OCI-LY7 (cell line): ENCODE results near the gene DENND1A. TPM values are rescaled to one million over a fixed set of nuclear protein-coding genes. Genes with fewer than 3 reads are reported as not detected.

Experiments
- BruUV-seq: library from RNA; stranded (reverse); fragments of 400-500 nt; replicated peaks from 2 replicates; lab custom pipeline; 2021; lab: Mats Ljungman, UMichigan
- CTCF ChIA-PET: fragments of 300-600 bp; sonication (Branson Sonifier 250); formaldehyde crosslinking; loops from one replicate; lab custom pipeline; 2022; ENCODE audit warnings: antibody characterized with exemption; ENCODE audit not compliant: unreplicated experiment; lab: Charles Lee
- POLR2A ChIA-PET: fragments of 300-600 bp; sonication (Branson Sonifier 250); formaldehyde crosslinking; loops from one replicate; lab custom pipeline; 2022; ENCODE audit warnings: antibody characterized with exemption; lab: Charles Lee
- DNase-seq: peaks from one replicate; pipeline ENCODE4 v3.0.0-alpha.2; 2015; ENCODE audit warnings: low spot score
- H2AFZ ChIP-seq: fragments of 200-600 bp; sonication (generic), shearing (Covaris generic); 2 replicates; pipeline ENCODE4 v1.6.1; 2014; ENCODE audit warnings: mild to moderate bottlenecking, antibody characterized with exemption, low read length, moderate library complexity
- H3K27ac ChIP-seq: fragments of 200-600 bp; sonication (generic); 2 replicates; pipeline ENCODE4 v1.5.1; 2014; ENCODE audit warnings: mixed run types, low read depth, mild to moderate bottlenecking, moderate library complexity, low read length, inconsistent platforms; ENCODE audit not compliant: poor library complexity, severe bottlenecking
- H3K36me3 ChIP-seq: fragments of 200-600 bp; sonication (generic); 2 replicates; pipeline ENCODE4 v1.6.1; 2014; ENCODE audit warnings: mild to moderate bottlenecking, antibody characterized with exemption, low read length, moderate library complexity, mixed read lengths; ENCODE audit not compliant: insufficient read depth
- H3K4me1 ChIP-seq: fragments of 200-600 bp; sonication (generic); 2 replicates; pipeline ENCODE4 v1.5.1; 2014; ENCODE audit warnings: mild to moderate bottlenecking, low read length; ENCODE audit not compliant: insufficient read depth, poor library complexity, severe bottlenecking
- H3K4me2 ChIP-seq: fragments of 200-600 bp; sonication (generic); 2 replicates; pipeline ENCODE4 v1.6.1; 2014; ENCODE audit warnings: mild to moderate bottlenecking, low read length
- H3K4me3 ChIP-seq: fragments of 200-600 bp; sonication (generic); 2 replicates; pipeline ENCODE4 v1.5.1; 2014; ENCODE audit warnings: mild to moderate bottlenecking, low read depth, low read length; ENCODE audit not compliant: poor library complexity, severe bottlenecking
- H3K79me2 ChIP-seq: fragments of 200-600 bp; sonication (generic); 2 replicates; pipeline ENCODE4 v1.6.1; 2016; ENCODE audit warnings: low read depth, mild to moderate bottlenecking, low read length, moderate library complexity, mixed read lengths; ENCODE audit not compliant: insufficient read depth
- H3K9me2 ChIP-seq: fragments of 200-600 bp; sonication (generic); 2 replicates; pipeline ENCODE4 v1.6.1; 2016; ENCODE audit warnings: mild to moderate bottlenecking, low read length, mixed read lengths; ENCODE audit not compliant: insufficient read depth
- H3K9me3 ChIP-seq: fragments of 200-600 bp; sonication (generic); 2 replicates; pipeline ENCODE4 v1.6.1; 2014; ENCODE audit warnings: mild to moderate bottlenecking, mixed run types, low read length, mixed read lengths
- H4K20me1 ChIP-seq: fragments of 200-600 bp; sonication (generic); 2 replicates; pipeline ENCODE4 v1.6.1; 2014; ENCODE audit warnings: mild to moderate bottlenecking, antibody characterized with exemption, low read length, moderate library complexity, mixed read lengths; ENCODE audit not compliant: insufficient read depth
- CTCF ChIP-seq: fragments of 200-600 bp; sonication (generic); conservative IDR thresholded peaks from 2 replicates; pipeline ENCODE4 v1.5.1; 2014; ENCODE audit warnings: mild to moderate bottlenecking, antibody characterized with exemption, low read length, moderate library complexity, mixed read lengths
- EZH2phosphoT487 ChIP-seq: fragments of 200-600 bp; sonication (generic); IDR thresholded peaks from 2 replicates; pipeline ENCODE4 v1.6.1; 2018; ENCODE audit warnings: low read depth, borderline replicate concordance, mild to moderate bottlenecking, mixed run types, antibody characterized with exemption, low read length, moderate library complexity, mixed read lengths
- intact Hi-C: fragments of 100-400 bp; cut with micrococcal nuclease; formaldehyde crosslinking; loops from one replicate; pipeline ENCODE4 v1.10.0; 2022; ENCODE audit not compliant: unreplicated experiment
- total RNA-seq, 2 experiments: library from RNA; depleted of rRNA in 1 of 2; stranded (reverse); fragments of >200 nt in 1 of 2; shearing (Covaris generic) in 1 of 2; gene quantifications; 2 replicates each; pipeline ENCODE4 v1.2.3, GENCODE V29; 2014 to 2022

Gene DENND1A
- total RNA-seq, 2 experiments from 2014 or later, result 17.9 to 36.3 TPM

- H3K4me3 ChIP-seq, result no peak overlapping the region
- H4K20me1 ChIP-seq, result no peaks in the 10 kb centered on the region
- H3K79me2 ChIP-seq, result no peaks in the 10 kb centered on the region
- no peaks in the 10 kb centered on the region for H3K36me3 ChIP-seq
- intact Hi-C loops, result no loop called here
- no TSS peak for BruUV-seq
- H3K4me2 ChIP-seq, result no peak overlapping the region
- no peak overlapping the region for H2AFZ ChIP-seq
- CTCF ChIA-PET, result interaction anchor here (0.6 kb wide), 1 partner anchor 437 kb away, joined by 4 read pairs; no protein-coding TSS in a partner anchor
- no peak for DNase-seq
- no peaks in the 10 kb centered on the region for H3K4me1 ChIP-seq
- no peaks in the 10 kb centered on the region for H3K9me2 ChIP-seq
- POLR2A ChIA-PET, result no interaction called here
- no peak for TF ChIP-seq CTCF
- TF ChIP-seq EZH2phosphoT487, result no peak
- H3K27ac ChIP-seq, result no peak overlapping the region
- H3K9me3 ChIP-seq, result no peaks in the 10 kb centered on the region
Measured at GRCh38 chr9:123389070-123389469, 540.9 kb downstream of the DENND1A start.

GRCh38 chr9:123387686-123388085 lies 542.2 kb downstream of the DENND1A start:
- H3K36me3 ChIP-seq, result no peaks in the 10 kb centered on the region
- no peaks in the 10 kb centered on the region for H3K9me2 ChIP-seq
- BruUV-seq, result no TSS peak
- H4K20me1 ChIP-seq, result no peaks in the 10 kb centered on the region
- DNase-seq, result no peak
- TF ChIP-seq EZH2phosphoT487, result no peak
- TF ChIP-seq CTCF, result no peak
- ChIA-PET POLR2A (interaction anchor here (0.7 kb wide), 1 partner anchor 184 kb away, joined by 4 read pairs; no protein-coding TSS in a partner anchor), CTCF (interaction anchor here (1.3 kb wide), 1 partner anchor 33 kb away, joined by 3 read pairs; no protein-coding TSS in a partner anchor)
- no peak overlapping the region for H3K4me2 ChIP-seq
- H3K79me2 ChIP-seq, result no peaks in the 10 kb centered on the region
- intact Hi-C loops, result no loop called here
- no peak overlapping the region for H2AFZ ChIP-seq
- no peak overlapping the region for H3K4me3 ChIP-seq
- no peaks in the 10 kb centered on the region for H3K9me3 ChIP-seq
- no peak overlapping the region for H3K27ac ChIP-seq
- H3K4me1 ChIP-seq, result no peaks in the 10 kb centered on the region

- H2AFZ ChIP-seq, result no peak overlapping the region
- H3K4me2 ChIP-seq, result no peak overlapping the region
- H3K9me2 ChIP-seq, result no peaks in the 10 kb centered on the region
- no peaks in the 10 kb centered on the region for H4K20me1 ChIP-seq
- no peaks in the 10 kb centered on the region for H3K9me3 ChIP-seq
- H3K4me3 ChIP-seq, result no peak overlapping the region
- no peaks in the 10 kb centered on the region for H3K36me3 ChIP-seq
- no peak overlapping the region for H3K27ac ChIP-seq
- no peaks in the 10 kb centered on the region for H3K4me1 ChIP-seq
- no TSS peak for BruUV-seq
- no peaks in the 10 kb centered on the region for H3K79me2 ChIP-seq
- CTCF ChIA-PET, result no interaction called here
- intact Hi-C loops, result no loop called here
- no peak for DNase-seq
- no peak for TF ChIP-seq EZH2phosphoT487
- no peak for TF ChIP-seq CTCF
- POLR2A ChIA-PET, result no interaction called here
Measured at GRCh38 chr9:123383512-123384170, 546.3 kb downstream of the DENND1A start.
